WERI-Rb-1 (cell line): ENCODE data around the gene BLID.

ENCODE experiments used
- DNase-seq: peaks from one replicate; pipeline ENCODE4 v3.0.0-alpha.2; 2020
- H3K27ac ChIP-seq: fragments of 250-450 bp; sonication (Bioruptor Pico); 2 replicates; pipeline ENCODE4 v1.5.1; 2020; ENCODE audit warnings: mild to moderate bottlenecking, moderate library complexity
- H3K27me3 ChIP-seq: fragments of 250-450 bp; sonication (Bioruptor Pico); 2 replicates; pipeline ENCODE4 v1.5.1; 2021; ENCODE audit warnings: mild to moderate bottlenecking, low read depth, moderate library complexity; ENCODE audit not compliant: insufficient read depth, severe bottlenecking
- H3K36me3 ChIP-seq: fragments of 250-450 bp; sonication (Bioruptor Pico); 2 replicates; pipeline ENCODE4 v1.5.1; 2020; ENCODE audit warnings: mild to moderate bottlenecking, moderate library complexity
- H3K4me3 ChIP-seq: 2 replicates; pipeline ENCODE4 v1.5.1; 2011; ENCODE audit warnings: low read depth, mild to moderate bottlenecking, control low read depth, low read length
- H3K9me3 ChIP-seq: fragments of 250-450 bp; sonication (Bioruptor Pico); 2 replicates; pipeline ENCODE4 v1.5.1; 2021; ENCODE audit warnings: mild to moderate bottlenecking, moderate library complexity; ENCODE audit not compliant: severe bottlenecking
- TF ChIP-seq, protein P1 (sequence below): IDR thresholded peaks from 2 replicates; pipeline ENCODE4 v1.5.1; 2011; ENCODE audit warnings: low read depth, mild to moderate bottlenecking, control low read depth, inconsistent platforms, low read length

BLID gene

DNA sequence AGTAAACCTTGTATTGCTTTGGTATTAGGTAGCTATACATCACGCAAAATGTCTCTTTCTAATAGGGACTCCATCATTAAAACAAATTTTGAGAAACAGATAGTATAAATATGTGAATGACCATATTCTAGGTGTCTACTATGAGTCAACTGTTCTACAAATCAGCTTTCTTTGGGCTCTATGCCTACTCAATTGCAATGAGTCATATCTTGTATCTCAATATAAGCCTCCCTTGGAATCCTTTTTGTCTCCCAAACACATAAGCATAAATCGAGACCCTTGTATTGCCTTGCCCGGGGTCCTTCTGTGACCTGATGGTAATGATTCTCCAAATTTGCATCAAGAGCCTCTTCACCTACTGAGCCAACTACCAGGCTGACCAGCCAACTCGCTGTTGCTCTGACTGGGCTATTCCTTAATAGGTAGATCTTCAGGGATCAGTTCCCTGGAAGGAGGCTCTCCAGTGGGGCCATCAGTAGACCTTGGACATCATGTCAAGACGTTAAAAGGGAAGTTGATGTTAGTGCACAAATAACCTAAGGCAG is 22.2 kb downstream of the BLID start:
- no peaks in the 10 kb centered on the region for H3K9me3 ChIP-seq
- H3K36me3 ChIP-seq, result no peaks in the 10 kb centered on the region
- TF ChIP-seq, protein P1, sequence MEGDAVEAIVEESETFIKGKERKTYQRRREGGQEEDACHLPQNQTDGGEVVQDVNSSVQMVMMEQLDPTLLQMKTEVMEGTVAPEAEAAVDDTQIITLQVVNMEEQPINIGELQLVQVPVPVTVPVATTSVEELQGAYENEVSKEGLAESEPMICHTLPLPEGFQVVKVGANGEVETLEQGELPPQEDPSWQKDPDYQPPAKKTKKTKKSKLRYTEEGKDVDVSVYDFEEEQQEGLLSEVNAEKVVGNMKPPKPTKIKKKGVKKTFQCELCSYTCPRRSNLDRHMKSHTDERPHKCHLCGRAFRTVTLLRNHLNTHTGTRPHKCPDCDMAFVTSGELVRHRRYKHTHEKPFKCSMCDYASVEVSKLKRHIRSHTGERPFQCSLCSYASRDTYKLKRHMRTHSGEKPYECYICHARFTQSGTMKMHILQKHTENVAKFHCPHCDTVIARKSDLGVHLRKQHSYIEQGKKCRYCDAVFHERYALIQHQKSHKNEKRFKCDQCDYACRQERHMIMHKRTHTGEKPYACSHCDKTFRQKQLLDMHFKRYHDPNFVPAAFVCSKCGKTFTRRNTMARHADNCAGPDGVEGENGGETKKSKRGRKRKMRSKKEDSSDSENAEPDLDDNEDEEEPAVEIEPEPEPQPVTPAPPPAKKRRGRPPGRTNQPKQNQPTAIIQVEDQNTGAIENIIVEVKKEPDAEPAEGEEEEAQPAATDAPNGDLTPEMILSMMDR, result no peak
- DNase-seq, result no peak
- H3K27ac ChIP-seq, result no peak overlapping the region
- H3K4me3 ChIP-seq, result no peak overlapping the region
- no peaks in the 10 kb centered on the region for H3K27me3 ChIP-seq

DNA sequence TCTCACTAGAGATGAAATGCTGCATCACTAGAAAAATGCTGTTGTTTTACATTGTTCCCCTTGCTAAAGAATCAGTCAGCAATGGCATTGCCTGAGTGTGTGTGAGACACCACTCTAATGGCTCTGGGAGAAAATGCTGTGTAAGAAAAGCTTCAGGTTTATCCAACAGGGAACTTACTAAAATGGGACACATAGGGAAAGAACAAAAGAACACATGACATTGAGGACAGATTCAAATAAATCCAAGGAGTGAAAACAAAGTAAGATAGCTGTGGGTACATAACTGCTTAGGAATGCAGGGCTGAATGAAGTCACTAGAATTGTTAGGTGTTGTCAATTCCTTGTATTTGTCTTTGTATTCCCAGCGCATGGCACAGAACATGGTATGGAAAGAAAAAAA is 24.2 kb downstream of the BLID start:
- Histone ChIP-seq H3K4me3 (no peak overlapping the region), H3K9me3 (no peaks in the 10 kb centered on the region), H3K27me3 (no peaks in the 10 kb centered on the region), H3K27ac (no peak overlapping the region), H3K36me3 (no peaks in the 10 kb centered on the region)
- DNase-seq, result no peak
- TF ChIP-seq, protein P1, result no peak

DNA sequence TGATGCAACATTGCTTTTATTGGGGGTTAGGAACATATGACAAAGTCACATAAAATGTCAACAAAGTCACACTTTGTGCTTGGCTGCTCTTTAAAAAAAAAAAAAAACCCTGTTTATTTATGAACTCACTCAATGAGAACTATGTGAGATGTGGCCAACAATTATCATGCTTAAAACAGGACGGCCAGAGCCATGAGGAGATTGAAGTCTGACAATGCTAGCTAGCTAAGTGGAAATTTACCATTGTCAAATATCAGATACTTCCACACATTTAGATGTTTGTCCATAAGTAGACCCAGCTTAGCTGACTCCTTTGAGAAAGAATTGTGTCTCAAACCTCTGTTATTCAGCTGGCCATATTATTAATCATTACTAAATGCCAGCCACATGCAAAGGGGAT is 26.9 kb downstream of the BLID start:
- Histone ChIP-seq H3K4me3 (no peak overlapping the region), H3K36me3 (no peaks in the 10 kb centered on the region), H3K9me3 (no peaks in the 10 kb centered on the region), H3K27me3 (no peaks in the 10 kb centered on the region), H3K27ac (no peak overlapping the region)
- no peak for DNase-seq
- TF ChIP-seq, protein P1, result no peak

DNA sequence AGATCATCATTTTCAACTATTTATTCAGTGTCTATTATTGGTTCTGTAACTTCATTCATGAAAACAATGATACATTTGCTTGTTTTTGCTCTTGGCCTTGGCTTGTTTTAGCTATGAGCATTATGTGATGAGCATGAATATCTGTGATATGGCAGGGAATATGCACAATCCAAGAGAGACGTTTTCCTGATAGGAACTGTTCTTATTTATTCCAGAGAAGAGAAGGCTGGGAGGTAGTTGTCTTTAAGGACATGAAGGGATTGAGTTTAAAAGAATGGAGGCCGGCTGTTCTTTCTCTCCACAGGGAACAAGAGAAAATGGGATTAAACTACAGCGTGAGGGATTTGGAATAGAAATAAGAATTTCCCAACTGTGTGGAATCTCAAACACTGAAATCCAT is 30.3 kb downstream of the BLID start:
- no peak overlapping the region for H3K27ac ChIP-seq
- no peak overlapping the region for H3K4me3 ChIP-seq
- no peak for DNase-seq

DNA sequence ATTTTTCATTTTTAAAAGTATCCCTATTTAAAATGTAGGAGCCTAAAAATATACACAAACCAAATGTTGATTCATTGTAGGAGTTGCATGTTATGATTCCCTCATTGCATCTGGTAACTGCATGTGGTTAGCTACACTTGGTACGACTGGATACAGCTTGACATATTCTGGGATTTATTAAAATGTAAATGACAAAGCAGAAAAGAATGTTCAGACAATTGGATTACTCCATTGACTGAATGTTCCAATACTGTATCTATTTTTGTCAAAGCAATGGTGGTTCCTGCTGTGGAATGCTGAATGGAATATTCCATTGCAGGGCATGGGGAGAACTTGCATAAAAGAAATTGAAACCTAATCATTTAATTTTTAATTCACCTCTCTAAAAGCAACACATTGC is 30.8 kb downstream of the BLID start:
- no peak overlapping the region for H3K27ac ChIP-seq

More for the DNA sequence above, 30.3 kb downstream of the BLID start:
- Histone ChIP-seq H3K27me3 (no peaks in the 10 kb centered on the region), H3K36me3 (no peaks in the 10 kb centered on the region), H3K9me3 (no peaks in the 10 kb centered on the region)
- TF ChIP-seq, protein P1, result no peak

More for the DNA sequence above, 30.8 kb downstream of the BLID start:
- no peaks in the 10 kb centered on the region for H3K27me3 ChIP-seq
- H3K36me3 ChIP-seq, result no peaks in the 10 kb centered on the region
- no peak overlapping the region for H3K4me3 ChIP-seq
- no peaks in the 10 kb centered on the region for H3K9me3 ChIP-seq
- DNase-seq, result no peak
- TF ChIP-seq, protein P1, result no peak
